LNCAP (cell line): ENCODE measurements around the gene GPR141.

Source experiments
- TF ChIP-seq, protein P1 (sequence below): fragments of 450-650 bp; IDR thresholded peaks from 2 replicates; pipeline ENCODE4 v1.5.1; 2017; ENCODE audit warnings: mild to moderate bottlenecking

The GPR141 gene

DNA sequence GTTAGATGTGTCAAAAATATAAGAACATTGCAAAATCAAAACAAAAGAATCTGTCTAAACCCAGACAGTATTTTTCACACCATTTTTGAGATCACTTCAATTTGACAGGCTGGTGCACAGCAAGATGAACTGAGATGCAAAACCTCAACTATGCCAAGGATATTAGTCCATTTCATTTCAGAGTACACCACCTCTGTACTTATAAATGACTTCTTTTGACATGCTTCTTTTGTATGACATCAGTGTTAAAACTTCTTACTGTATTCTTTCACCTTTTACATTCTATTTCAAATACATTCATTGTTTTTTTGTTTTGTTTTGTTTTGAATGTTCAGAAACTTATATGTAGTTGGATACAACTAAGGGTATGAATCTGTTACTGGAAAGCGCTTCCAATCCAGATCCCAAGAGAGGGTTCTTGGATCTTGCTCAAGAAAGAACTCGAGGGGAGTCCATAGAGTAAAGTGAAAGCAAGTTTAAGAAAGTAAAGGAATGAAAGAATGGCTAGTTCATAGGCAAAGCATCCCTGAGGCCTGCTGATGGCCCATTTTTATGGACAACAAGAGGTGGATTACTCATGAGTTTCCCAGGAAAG lies 23.5 kb upstream of the GPR141 start:
- TF ChIP-seq, protein P1, sequence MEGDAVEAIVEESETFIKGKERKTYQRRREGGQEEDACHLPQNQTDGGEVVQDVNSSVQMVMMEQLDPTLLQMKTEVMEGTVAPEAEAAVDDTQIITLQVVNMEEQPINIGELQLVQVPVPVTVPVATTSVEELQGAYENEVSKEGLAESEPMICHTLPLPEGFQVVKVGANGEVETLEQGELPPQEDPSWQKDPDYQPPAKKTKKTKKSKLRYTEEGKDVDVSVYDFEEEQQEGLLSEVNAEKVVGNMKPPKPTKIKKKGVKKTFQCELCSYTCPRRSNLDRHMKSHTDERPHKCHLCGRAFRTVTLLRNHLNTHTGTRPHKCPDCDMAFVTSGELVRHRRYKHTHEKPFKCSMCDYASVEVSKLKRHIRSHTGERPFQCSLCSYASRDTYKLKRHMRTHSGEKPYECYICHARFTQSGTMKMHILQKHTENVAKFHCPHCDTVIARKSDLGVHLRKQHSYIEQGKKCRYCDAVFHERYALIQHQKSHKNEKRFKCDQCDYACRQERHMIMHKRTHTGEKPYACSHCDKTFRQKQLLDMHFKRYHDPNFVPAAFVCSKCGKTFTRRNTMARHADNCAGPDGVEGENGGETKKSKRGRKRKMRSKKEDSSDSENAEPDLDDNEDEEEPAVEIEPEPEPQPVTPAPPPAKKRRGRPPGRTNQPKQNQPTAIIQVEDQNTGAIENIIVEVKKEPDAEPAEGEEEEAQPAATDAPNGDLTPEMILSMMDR, result no peak

DNA sequence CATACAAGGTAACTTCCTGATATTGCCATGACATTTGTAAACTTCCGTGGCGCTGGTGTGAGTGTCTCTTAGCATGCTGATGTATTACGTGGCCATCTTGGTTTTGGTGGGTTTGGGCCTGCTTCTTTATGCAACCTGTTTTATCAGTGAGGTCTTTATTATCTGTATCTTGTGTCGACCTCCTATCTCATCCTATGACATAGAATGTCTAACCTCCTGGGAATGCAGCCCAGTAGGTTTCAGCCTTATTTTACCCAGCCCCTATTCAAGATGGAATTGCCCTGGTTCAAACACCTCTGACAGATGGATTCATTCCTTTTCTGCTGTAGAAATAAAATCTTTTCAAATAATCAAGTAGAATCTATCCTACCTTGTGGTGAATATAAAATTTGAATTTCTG lies 23.0 kb upstream of the GPR141 start:
- TF ChIP-seq, protein P1, result no peak

DNA sequence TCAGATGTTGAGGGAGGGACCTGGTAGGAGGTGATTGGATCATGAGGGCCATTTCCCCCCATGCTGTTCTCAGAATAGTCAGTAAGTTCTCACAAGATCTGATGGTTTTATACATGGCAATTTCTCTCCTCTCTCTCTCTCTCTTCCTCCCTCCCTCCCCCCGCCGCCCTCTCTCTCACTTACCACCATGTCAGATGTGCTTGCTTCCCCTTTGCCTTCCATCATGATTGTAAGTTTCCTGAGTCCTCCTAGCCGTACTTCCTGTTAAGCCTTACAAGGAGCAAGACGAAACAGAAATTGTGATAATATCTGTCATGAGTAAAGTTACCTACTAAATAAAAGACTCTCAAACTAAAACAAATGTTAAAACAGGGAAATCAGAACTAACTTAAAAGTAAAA lies 19.9 kb upstream of the GPR141 start:
- TF ChIP-seq, protein P1, result no peak

DNA sequence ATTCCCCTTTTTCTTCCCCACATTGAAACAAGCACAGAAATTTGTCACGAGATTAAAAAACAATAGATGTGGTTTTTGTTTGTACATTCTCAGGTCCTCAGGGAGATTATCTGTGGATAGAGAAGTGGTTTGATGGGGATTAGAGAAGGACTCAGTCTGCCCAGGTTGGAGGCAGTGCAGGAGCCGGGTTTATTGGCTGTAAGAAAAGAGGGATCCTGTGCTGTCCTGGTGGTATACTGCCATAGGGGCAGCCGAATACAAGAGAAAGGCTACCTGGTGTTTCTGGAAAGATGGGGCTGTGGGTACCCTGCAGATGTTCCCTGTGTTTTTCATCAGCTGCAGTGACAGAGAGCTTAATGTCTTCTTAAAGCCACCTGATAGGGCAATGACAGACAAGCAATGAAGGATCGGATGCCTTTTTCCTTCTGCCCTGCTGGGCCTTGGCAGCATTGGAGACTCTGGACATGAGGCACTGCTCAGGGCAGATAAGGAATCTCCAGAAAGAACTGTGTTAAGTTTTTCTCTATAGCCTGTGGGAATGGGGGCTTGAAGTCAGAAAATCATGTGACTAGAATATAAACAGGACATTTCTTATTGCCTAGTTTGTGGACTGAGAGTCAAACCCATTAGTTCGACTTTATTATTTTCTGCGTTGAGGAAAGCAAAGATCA lies 18.1 kb upstream of the GPR141 start:
- TF ChIP-seq, protein P1, result no peak

DNA sequence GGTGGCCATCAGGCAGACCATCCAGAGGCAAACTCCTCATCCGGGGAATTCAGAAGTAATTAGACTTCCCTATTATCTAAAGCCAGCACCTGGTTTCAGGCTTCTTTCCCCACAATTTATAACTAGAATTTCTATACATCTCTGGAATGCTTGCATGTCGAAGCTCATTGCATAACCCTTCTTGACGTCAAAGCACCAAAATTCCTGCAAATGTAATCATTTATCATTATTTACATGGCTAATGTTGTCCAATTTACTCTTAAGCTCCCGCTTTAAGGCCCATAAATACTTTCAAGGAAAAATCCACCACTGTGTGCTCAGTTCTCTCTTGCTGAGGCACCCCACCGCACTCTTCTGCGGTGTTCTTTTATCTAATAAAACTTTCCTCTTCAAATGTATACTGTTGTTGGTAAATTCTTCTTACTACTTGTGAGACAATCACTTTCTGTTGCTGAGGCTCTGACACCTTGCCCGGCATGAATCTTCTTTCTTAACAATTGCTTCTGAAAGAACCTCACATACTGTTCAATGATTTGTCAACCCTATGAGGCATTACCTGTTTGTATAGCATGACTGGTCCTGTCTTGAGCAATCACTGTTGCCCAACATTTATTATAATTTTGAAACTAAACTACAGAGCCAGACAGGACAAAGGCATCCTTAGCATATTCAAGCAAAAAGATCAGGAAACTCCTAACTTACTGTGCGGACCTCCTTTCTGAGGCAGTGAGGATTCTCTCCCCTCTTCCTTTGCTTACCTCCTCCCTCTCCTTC lies 17.4 kb upstream of the GPR141 start:
- TF ChIP-seq, protein P1, result no peak

DNA sequence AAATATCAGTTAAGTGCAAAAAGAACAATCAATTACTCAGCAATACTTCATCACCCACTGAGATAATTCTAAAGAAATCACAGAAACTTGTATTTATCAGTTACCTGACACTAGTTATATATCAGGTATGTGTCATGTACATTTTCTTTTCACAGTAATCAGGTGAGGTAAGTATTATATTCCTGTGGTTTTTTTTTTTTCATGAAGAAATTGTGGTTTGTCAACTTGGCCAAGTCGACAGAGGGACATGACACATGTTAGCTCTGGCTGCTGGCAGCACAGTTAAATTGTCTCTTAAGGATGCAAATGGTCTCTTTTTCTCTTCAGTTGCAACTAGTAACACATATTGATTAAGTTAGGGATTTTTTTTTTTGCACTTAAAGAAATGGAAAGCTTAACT lies 13.7 kb upstream of the GPR141 start:
- TF ChIP-seq, protein P1, result no peak

DNA sequence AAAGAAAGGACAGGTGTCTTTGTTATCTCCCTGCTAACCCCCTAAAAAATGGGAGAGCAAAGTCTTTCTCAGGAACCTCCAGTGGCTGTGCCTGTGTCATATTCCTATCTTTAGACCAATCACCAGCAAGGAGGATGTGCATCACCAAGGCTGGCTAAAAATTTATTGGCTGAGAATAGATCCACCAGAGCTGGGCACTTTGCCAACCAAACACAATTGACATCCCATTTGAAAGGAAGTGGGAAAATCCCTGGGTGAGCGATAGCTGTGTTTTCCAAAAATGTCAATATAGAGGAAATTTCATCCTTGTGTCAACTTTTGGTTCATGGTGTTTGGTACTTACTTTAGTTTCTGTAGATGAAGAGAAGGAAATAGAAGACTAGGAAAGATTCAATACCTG lies 13.1 kb upstream of the GPR141 start:
- TF ChIP-seq, protein P1, result no peak
